ENCODE results near the gene ZBTB49.
A peak's percentile ranks its signal among the peaks of the same experiment; 100 is the strongest.
"Not testable (repeated sequence)": the region's sequence is repeated elsewhere in the genome, so short reads cannot be mapped to it uniquely, and the experiment has no call there.

ZBTB49 gene

GRCh38 chr4:4254199-4254598, 35.9 kb upstream of the ZBTB49 start:
- no peak for TF ChIP-seq CTCF (IDR thresholded peaks at IDR 0.05; ENCODE audit: low read depth, low read length, missing control alignments)
- no peak for DNase-seq (ENCODE audit: low read depth)
- no peak overlapping the region for H3K4me3 ChIP-seq (ENCODE audit: low read depth, low read length)

- no peak for DNase-seq (ENCODE audit: low read depth)
- H3K4me3 ChIP-seq (ENCODE audit: low read depth, low read length), result no peak overlapping the region
- no peak for TF ChIP-seq CTCF (IDR thresholded peaks at IDR 0.05; ENCODE audit: low read depth, low read length, missing control alignments)
These were observed 35.4 kb upstream of the ZBTB49 start for GRCh38 chr4:4254666-4255065.

- no peak for DNase-seq (ENCODE audit: low read depth)
- TF ChIP-seq CTCF (IDR thresholded peaks at IDR 0.05; ENCODE audit: low read depth, low read length, missing control alignments), result no peak
- no peak overlapping the region for H3K4me3 ChIP-seq (ENCODE audit: low read depth, low read length)
These were observed 33.3 kb upstream of the ZBTB49 start for GRCh38 chr4:4256799-4257198.

- H3K4me3 ChIP-seq (ENCODE audit: low read depth, low read length); DNase-seq (ENCODE audit: low read depth): not testable (repeated sequence)
These were observed 32.3 kb upstream of the ZBTB49 start for GRCh38 chr4:4257705-4258104.

GRCh38 chr4:4259484-4260100, 30.5 kb upstream of the ZBTB49 start:
- TF ChIP-seq CTCF (IDR thresholded peaks at IDR 0.05; ENCODE audit: low read depth, low read length, missing control alignments), result no peak
- DNase-seq (ENCODE audit: low read depth), result no peak
- no peak overlapping the region for H3K4me3 ChIP-seq (ENCODE audit: low read depth, low read length)

GRCh38 chr4:4260185-4260751, 29.8 kb upstream of the ZBTB49 start:
- peak; percentile 39 for DNase-seq (ENCODE audit: low read depth)
- TF ChIP-seq CTCF (IDR thresholded peaks at IDR 0.05; ENCODE audit: low read depth, low read length, missing control alignments), result peak; percentile 39
- no peak overlapping the region for H3K4me3 ChIP-seq (ENCODE audit: low read depth, low read length)

- H3K4me3 ChIP-seq (ENCODE audit: low read depth, low read length), result no peak overlapping the region
- DNase-seq (ENCODE audit: low read depth), result no peak
- TF ChIP-seq CTCF (IDR thresholded peaks at IDR 0.05; ENCODE audit: low read depth, low read length, missing control alignments), result no peak
These were observed 22.1 kb upstream of the ZBTB49 start for GRCh38 chr4:4267981-4268380.
